Head of caudate nucleus (tissue), 42 donors: ENCODE data around the gene NXPE1.
"Not testable (repeated sequence)": the region's sequence is repeated elsewhere in the genome, so short reads cannot be mapped to it uniquely, and the experiment has no call there.

Experiments
- DNase-seq, 42 donors: peaks; one replicate each; pipeline versions ENCODE4 v3.0.0 to v3.0.0-alpha.2; 2020 to 2021; ENCODE audit warnings: mixed read lengths in 7 of 42
- intact Hi-C: fragments of 100-400 bp; cut with DNase I; formaldehyde crosslinking; loops from one replicate; pipeline ENCODE4 v1.15.0; 2022

The NXPE1 gene

GRCh38 chr11:114559425-114560310 is at the start of gene NXPE1:
Gene NXPE1 (minus strand): TSS chr11:114559881. CDS start chr11:114551201, 8,680 bp downstream.
- intact Hi-C loops, result no loop called here
- no peak for DNase-seq

GRCh38 chr11:114609429-114609828 is 49.7 kb upstream of the NXPE1 start:
- intact Hi-C loops, result no loop called here
- DNase-seq, result no peak

DNA sequence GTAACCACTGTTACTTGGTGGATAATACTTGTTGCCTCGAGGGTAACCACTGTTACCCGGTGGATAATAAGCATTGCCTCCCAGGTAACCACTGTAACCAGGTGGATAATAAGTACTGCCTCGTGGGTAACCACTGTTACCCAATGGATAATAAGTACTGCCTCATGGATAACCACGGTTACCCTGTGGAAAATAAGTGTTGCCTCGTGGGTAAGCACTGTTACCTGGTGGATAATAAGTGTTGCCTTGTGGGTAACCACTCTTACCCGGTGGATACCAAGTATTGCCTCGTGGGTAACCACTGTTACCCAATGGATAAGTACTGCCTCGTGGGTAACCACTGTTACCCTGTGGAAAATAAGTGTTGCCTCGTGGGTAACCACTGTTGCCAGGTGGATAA is 48.9 kb upstream of the NXPE1 start:
- DNase-seq, intact Hi-C loops: not testable (repeated sequence)

GRCh38 chr11:114607753-114608459 is 48.2 kb upstream of the NXPE1 start:
- intact Hi-C loops, result no loop called here
- no peak for DNase-seq

DNA sequence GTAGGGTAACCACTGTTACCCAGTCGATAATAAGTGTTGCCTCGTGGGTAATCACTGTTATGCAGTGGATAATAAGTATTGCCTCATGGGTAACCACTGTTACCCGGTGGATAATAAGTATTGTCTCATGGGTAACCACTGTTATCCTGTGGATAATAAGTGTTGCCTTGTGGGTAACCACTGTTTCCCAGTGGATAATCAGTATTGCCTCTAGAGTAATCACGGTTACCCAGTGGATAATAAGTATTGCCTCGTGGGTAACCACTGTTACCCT is 47.1 kb upstream of the NXPE1 start:
- intact Hi-C loops, DNase-seq: not testable (repeated sequence)

DNA sequence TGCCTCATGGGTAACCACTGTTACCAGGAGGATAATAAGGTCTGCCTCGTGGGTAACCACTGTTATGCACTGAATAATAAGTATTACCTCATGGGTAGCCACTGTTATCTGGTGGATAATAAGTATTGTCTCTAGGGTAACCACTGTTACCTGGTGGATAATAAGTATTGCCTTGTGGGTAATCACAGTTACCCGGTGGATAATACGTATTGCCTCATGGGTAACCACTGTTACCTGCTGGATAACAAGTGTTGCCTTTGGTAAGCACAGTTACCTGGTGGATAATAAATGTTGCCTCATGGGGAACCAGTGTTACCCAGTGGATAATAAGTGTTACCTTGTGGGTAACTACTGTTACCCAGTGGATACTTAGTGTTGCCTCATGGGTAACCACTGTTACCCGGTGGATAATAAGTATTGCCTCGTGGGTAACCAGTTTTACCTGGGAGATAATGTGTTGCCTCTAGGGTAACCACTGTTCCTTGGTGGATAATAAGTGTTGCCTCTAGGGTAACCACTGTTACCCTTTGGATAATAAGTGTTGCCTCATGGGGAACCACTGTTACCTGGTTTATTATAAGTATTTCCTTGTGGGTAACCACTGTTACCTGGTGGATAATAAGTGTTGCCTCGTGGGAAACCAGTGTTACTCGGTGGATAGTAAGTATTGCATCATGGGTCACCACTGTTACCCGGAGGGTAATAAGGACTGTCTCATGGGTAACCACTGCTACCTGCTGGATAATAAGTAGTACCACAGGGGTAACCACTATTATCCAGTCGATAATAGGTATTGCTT is 46.5 kb upstream of the NXPE1 start:
- no peak for DNase-seq
- intact Hi-C loops, result no loop called here

GRCh38 chr11:114605370-114605769 is 45.7 kb upstream of the NXPE1 start:
- no peak for DNase-seq
- intact Hi-C loops, result no loop called here

- no peak for DNase-seq
- intact Hi-C loops, result no loop called here
Measured at GRCh38 chr11:114604886-114605285, 45.2 kb upstream of the NXPE1 start.

GRCh38 chr11:114604179-114604813 is 44.6 kb upstream of the NXPE1 start:
- no peak for DNase-seq
- intact Hi-C loops, result no loop called here

- intact Hi-C loops, DNase-seq: not testable (repeated sequence)
Measured at GRCh38 chr11:114603151-114603550, 43.5 kb upstream of the NXPE1 start.

GRCh38 chr11:114598461-114598860 is 38.8 kb upstream of the NXPE1 start:
- DNase-seq, result no peak
- intact Hi-C loops, result no loop called here

DNA sequence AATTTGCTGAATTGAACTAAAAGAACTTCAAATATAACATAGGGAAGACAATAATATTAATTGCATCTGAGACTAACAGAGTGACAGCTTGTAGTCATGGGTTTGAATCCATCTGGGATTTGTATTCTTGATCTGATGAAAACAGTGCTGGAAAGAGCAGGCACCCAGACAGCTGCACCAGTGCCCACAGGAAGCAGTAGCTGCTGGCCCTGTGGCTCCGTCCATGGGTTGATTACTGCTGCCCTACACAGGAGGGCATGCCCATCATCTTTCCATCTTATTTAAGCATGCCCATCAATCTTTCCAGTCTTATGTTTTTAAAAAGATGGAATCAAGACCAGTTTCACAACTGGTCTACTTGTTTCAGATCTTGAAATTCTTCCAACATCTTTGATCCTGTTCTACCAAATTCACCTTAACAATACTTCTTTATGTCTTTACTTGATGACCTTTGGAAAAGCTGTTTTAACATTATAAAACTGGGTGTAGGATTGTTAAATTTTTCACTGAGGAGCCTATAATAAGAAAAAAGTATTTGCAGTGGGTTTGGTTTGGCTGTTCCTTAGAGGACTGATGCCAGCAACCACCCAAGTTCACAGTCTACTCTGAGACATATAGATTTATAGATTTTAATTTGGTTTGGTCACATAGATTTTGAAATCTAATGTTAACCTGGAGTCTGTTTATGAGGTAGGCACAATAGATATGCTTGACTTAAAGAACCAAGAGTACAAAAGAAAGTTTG is 36.7 kb upstream of the NXPE1 start:
- no peak for DNase-seq
- intact Hi-C loops, result no loop called here

DNA sequence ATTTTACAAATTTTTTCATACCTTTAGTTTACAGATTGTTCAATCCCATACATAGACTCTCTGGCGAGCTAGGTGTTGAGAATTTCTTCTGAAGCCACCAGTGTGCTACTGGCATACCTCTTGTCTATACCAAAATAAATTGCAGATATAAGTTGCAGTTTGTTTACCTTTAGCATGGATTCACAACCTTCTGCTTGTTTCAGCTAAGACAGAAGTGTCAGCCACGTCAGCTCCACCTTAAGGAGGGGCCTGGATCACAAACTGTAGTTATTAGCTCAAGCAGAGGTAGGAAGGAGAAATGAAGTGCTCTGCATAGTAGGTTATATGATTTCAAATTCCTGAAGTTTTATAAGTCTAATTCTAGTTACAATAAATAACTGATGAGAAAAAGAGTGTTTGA is 35.9 kb upstream of the NXPE1 start, which contains the start of gene NXPE4:
Gene NXPE4 (minus strand): TSS at position 216 of the 400 bp plus-strand sequence. CDS start 1,027 bp downstream, outside the sequence.
- intact Hi-C loops, result no loop called here
- no peak for DNase-seq

GRCh38 chr11:114594703-114595102 is 35.0 kb upstream of the NXPE1 start:
- intact Hi-C loops, result no loop called here
- no peak for DNase-seq

DNA sequence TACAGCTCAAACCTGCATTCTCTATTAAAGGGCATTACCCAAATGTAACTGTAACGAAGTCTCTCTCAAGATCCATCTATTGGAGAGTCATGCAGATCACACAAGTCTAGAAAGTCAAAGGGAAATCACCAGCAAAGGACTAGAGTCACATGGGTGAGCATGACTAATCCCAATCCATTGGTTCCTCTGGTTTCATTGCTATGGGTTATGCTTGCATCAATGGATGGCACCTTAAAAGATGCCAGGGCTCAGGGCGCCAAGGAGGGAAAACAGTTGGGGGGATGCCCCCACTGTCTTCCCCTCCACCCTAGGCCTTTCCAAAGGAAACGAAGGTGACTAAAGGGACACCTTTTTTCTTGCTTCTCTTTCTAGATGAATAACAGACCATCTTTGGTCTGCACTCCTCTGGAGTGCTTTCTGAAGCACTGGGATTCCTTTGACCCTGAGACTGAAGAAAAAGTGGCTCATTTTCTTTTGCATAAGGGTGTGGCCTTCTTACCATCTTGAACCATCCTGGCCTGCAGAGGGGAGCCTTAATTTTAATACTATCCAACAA is 27.8 kb upstream of the NXPE1 start:
- intact Hi-C loops, result no loop called here

GRCh38 chr11:114586797-114587196 is 27.1 kb upstream of the NXPE1 start:
- DNase-seq, result no peak
- intact Hi-C loops, result no loop called here

More for the DNA sequence above, 27.8 kb upstream of the NXPE1 start:
- DNase-seq, result no peak

DNA sequence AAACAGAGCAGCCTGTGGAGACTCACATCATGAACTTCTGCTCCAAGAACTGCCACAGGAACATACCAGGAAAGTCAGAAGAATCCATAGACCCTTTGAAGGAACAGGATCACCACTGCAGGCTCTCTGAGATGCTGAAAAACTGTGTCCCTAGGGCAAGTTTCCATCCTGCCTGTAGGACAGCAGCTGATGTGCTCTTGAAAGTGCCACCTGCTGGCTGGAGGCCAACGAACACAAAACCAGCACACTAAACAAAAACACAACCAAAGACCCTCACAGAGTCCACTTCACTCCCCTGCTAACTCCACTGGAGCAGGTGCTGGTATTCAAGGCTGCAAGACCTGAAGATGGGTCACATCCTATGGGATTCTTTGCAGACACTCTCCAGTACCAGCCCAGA is 12.0 kb upstream of the NXPE1 start:
- DNase-seq, result no peak
- intact Hi-C loops, result no loop called here

DNA sequence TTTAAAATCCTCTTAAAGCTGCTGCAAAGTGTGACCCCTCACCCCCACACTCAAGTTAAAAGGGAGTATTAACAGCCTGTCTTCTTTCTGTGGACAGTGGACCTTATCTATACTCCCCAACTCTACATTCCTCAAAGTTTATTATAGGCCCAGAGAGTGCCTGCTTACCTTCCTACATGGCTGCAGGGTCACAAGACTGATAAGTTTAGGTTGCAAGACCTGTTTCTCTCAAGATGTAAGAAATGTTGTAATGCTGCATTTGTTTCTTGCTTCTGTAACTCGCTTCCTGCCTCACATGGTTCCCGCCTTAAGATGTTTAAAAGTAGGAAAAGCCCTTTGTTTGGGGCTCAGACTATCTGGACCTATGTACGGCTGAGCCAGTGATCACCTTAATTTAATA is 10.1 kb upstream of the NXPE1 start:
- intact Hi-C loops, result no loop called here
- DNase-seq, result no peak
